Ovary (tissue), 3 donors: ENCODE results near the gene HAUS8.

Source experiments
- CTCF ChIP-seq, 3 donors: fragments of 450-650 bp in 2 of 3; fragments of 200-600 bp in 1 of 3; IDR thresholded peaks; one replicate each; pipeline versions ENCODE4 v1.5.1 to v1.8.0; 2016 to 2022; ENCODE audit warnings: antibody characterized with exemption in 3 of 3, mild to moderate bottlenecking in 1 of 3
- EP300 ChIP-seq: sonication (generic); formaldehyde crosslinking; IDR thresholded peaks from one replicate; pipeline ENCODE4 v1.6.1; 2017; ENCODE audit warnings: antibody characterized with exemption
- POLR2A ChIP-seq: fragments of 450-650 bp; IDR thresholded peaks from one replicate; pipeline ENCODE4 v1.6.1; 2017; ENCODE audit warnings: antibody characterized with exemption, mild to moderate bottlenecking, moderate library complexity
- donor health status: DM: no; HTN: no; CAD: no.

GRCh38 chr19:17052439-17052838 lies 22.8 kb downstream of the HAUS8 start:
- TF ChIP-seq CTCF (IDR thresholded peaks at IDR 0.05) = peak in 1 of 3 donors; percentile 37
- no peak for TF ChIP-seq EP300
- no peak for TF ChIP-seq POLR2A
